HL-60 (cell line): Measurements from ENCODE around the gene TTC9.

ENCODE experiments used
- DNase-seq, 2 experiments: peaks; one replicate each; pipeline ENCODE4 v3.0.0-alpha.2; 2010 to 2020; ENCODE audit warnings: low read depth in 1 of 2, low spot score in 1 of 2
- H3K27ac ChIP-seq: fragments of 250-450 bp; sonication (Bioruptor Pico); replicated peaks from 2 replicates; pipeline ENCODE4 v1.5.1; 2020; ENCODE audit warnings: mild to moderate bottlenecking, moderate library complexity
- H3K27me3 ChIP-seq: fragments of 250-450 bp; sonication (Bioruptor Pico); 2 replicates; pipeline ENCODE4 v1.5.1; 2021; ENCODE audit warnings: mild to moderate bottlenecking, moderate library complexity; ENCODE audit not compliant: insufficient read depth, poor library complexity, severe bottlenecking
- H3K4me3 ChIP-seq: replicated peaks from 2 replicates; pipeline ENCODE4 v1.5.1; 2011; ENCODE audit warnings: mild to moderate bottlenecking, control low read depth, low read length; ENCODE audit not compliant: insufficient read depth
- CTCF ChIP-seq: IDR thresholded peaks from one replicate; pipeline ENCODE4 v1.5.1; 2011; ENCODE audit warnings: low read length, control low read depth, inconsistent platforms; ENCODE audit not compliant: insufficient read depth
- GABPA ChIP-seq: IDR thresholded peaks from 2 replicates; pipeline ENCODE4 v1.6.1; 2012; ENCODE audit warnings: low read depth
- POLR2AphosphoS5 ChIP-seq: IDR thresholded peaks from 2 replicates; pipeline ENCODE4 v1.6.1; 2012; ENCODE audit warnings: low read depth
- REST ChIP-seq: IDR thresholded peaks from 2 replicates; pipeline ENCODE4 v1.6.1; 2012; ENCODE audit warnings: low read depth; ENCODE audit not compliant: insufficient replicate concordance
- SPI1 ChIP-seq: IDR thresholded peaks from 2 replicates; pipeline ENCODE4 v1.6.1; 2012; ENCODE audit warnings: low read depth, mild to moderate bottlenecking, borderline replicate concordance

TTC9 gene

GRCh38 chr14:70646705-70647104, 5.0 kb downstream of the TTC9 start:
- no peak for TF ChIP-seq POLR2AphosphoS5
- no peak for TF ChIP-seq GABPA
- TF ChIP-seq CTCF: no peak
- TF ChIP-seq REST: no peak
- TF ChIP-seq SPI1: no peak
- DNase-seq: no peak
- Histone ChIP-seq H3K4me3 (no peak overlapping the region), H3K27me3 (no peaks in the 10 kb centered on the region), H3K27ac (no peak overlapping the region)

- no peak overlapping the region for H3K27ac ChIP-seq
- no peak for TF ChIP-seq CTCF
- no peak for TF ChIP-seq REST
- TF ChIP-seq POLR2AphosphoS5: no peak
- no peak for TF ChIP-seq GABPA
- no peak for TF ChIP-seq SPI1
- no peak for DNase-seq
- H3K27me3 ChIP-seq: no peaks in the 10 kb centered on the region
- no peak overlapping the region for H3K4me3 ChIP-seq
These were observed 6.6 kb downstream of the TTC9 start for GRCh38 chr14:70648346-70648745.

- TF ChIP-seq GABPA (no peak), REST (no peak), POLR2AphosphoS5 (no peak), SPI1 (no peak), CTCF (no peak)
- H3K27me3 ChIP-seq: no peaks in the 10 kb centered on the region
- H3K4me3 ChIP-seq: no peak overlapping the region
- no peak overlapping the region for H3K27ac ChIP-seq
- no peak for DNase-seq
These were observed 8.1 kb downstream of the TTC9 start for GRCh38 chr14:70649803-70650202.
